Stomach (tissue), 9 donors: ENCODE results near the gene RAC2. TPM values are rescaled to one million over a fixed set of nuclear protein-coding genes. Genes with fewer than 3 reads are reported as not detected.
A peak's percentile ranks its signal among the peaks of the same experiment; 100 is the strongest.

Experiments used
- DNase-seq, 2 donors: peaks; one replicate each; pipeline versions ENCODE4 v3.0.0 to v3.0.0-alpha.2; 2013 to 2019
- H3K27ac ChIP-seq, 5 donors: fragments of 200-600 bp in 4 of 5; sonication (generic) in 4 of 5; one replicate each; pipeline ENCODE4 v1.5.1; 2013 to 2019; ENCODE audit warnings: mild to moderate bottlenecking in 1 of 5, moderate library complexity in 1 of 5
- H3K27me3 ChIP-seq, 3 donors: fragments of 200-600 bp; sonication (generic); one replicate each; pipeline ENCODE4 v1.5.1; 2017 to 2019; ENCODE audit warnings: mixed run types in 1 of 3
- H3K36me3 ChIP-seq, 4 donors: fragments of 200-600 bp; sonication (generic); 1 replicate in 3 of 4; 2 replicates in 1 of 4; pipeline ENCODE4 v1.5.1; 2016 to 2019
- H3K4me1 ChIP-seq, 4 donors: fragments of 200-600 bp; sonication (generic); one replicate each; pipeline ENCODE4 v1.5.1; 2016 to 2019
- H3K4me3 ChIP-seq, 4 donors: fragments of 200-600 bp; sonication (generic) in 3 of 4; one replicate each; pipeline ENCODE4 v1.5.1; 2016 to 2019; ENCODE audit warnings: mild to moderate bottlenecking in 1 of 4
- H3K9me3 ChIP-seq, 4 donors: fragments of 200-600 bp; sonication (generic); one replicate each; pipeline ENCODE4 v1.5.1; 2016 to 2019
- EP300 ChIP-seq: sonication (generic); formaldehyde crosslinking; IDR thresholded peaks from one replicate; pipeline ENCODE4 v1.6.1; 2017; ENCODE audit warnings: antibody characterized with exemption
- POLR2A ChIP-seq, 4 donors: fragments of 450-650 bp; IDR thresholded peaks; one replicate each; pipeline ENCODE4 v1.6.1; 2016; ENCODE audit warnings: antibody characterized with exemption in 4 of 4, control low read depth in 2 of 4, mild to moderate bottlenecking in 1 of 4, moderate library complexity in 1 of 4
- POLR2AphosphoS5 ChIP-seq, 3 donors: sonication (generic); formaldehyde crosslinking; IDR thresholded peaks; one replicate each; pipeline ENCODE4 v1.6.1; 2016; ENCODE audit warnings: antibody characterized with exemption in 3 of 3
- WGBS, 5 donors: extraction: QIAGEN DNeasy Blood & Tissue Kit in 3 of 5; methylation state at CpG; one replicate each; pipeline versions ENCODE4 v1.1.5 to v1.1.7; 2013 to 2018; 5-methylcytosine and 5-hydroxymethylcytosine counted together
- intact Hi-C: fragments of 100-400 bp; cut with DNase I; formaldehyde crosslinking; loops from one replicate; pipeline ENCODE4 v1.15.1; 2023; ENCODE audit warnings: low total_unique reads
- polyA plus RNA-seq, 3 donors: library from polyadenylated mRNA; stranded (reverse); fragments of 200-250 nt; gene quantifications; one replicate each; pipeline ENCODE4 v1.2.3, GENCODE V29; 2013
- total RNA-seq, 5 donors: library from RNA; depleted of rRNA; stranded (reverse); fragments of >200 nt; gene quantifications; one replicate each; pipeline versions ENCODE4 v1.1.0 to v1.2.3, GENCODE V29; 2014 to 2016
- TF ChIP-seq, protein P1 (sequence below), 7 experiments: fragments of 450-650 bp in 4 of 7; fragments of 200-600 bp in 3 of 7; sonication (generic) in 3 of 7; IDR thresholded peaks; one replicate each; pipeline ENCODE4 v1.5.1; 2016 to 2019; ENCODE audit warnings: antibody characterized with exemption in 7 of 7, control low read depth in 2 of 7, mild to moderate bottlenecking in 1 of 7
- donor health status: healthy with polysubstance abuse.
- donor health status: Bipolar disorder and iron deficiency.
- donor health status: healthy.

Gene RAC2
- total and polyA plus RNA-seq, 8 donors = 1.8 to 50.4 (median 16.3) TPM

DNA sequence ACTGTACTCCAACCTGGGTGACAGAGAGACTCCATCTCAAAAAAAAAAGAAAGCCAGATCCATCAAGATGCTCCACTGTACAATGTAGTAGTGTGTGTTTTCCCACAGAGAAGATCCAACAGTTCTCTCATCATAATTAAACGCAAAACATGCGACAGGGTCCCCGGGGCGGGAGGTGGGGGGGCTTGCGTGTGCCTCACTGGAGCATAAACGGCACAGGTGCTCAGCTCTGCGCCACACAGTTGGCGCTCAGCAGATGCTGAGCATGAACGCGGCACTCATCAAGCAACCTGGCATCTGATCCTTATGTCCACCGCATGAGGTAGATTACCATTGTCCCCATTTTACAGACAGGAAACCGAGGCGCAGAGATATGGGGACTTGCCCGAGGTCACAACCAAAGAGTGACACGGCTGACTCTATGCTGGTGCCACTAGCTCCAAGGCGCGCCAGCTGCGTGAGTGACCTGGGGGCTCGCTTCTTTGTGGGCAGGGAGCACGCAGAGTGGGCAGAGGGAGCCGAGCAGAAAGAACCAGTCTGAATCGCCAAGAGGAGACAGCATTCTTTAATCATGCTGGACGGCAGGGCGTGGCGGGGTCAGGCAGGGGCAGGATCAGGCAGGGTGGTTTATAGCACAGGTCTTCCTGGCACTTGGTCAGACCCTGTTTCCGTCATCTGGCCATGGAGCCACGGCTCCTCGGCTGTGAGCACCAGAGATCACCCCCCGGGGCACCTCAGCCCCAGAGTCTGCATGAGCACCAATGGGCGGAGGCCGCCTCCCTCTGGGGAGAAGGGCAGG is 64.2 kb downstream of the RAC2 start:
- intact Hi-C loops = no loop called here
- DNase-seq = no peak
- H3K27ac ChIP-seq = peak overlapping the region in 3 of 5 donors; percentile 15 to 38 (median 29)
- no peak overlapping the region for H3K4me3 ChIP-seq
- TF ChIP-seq POLR2A (IDR thresholded peaks at IDR 0.05) (no peak), EP300 (no peak), POLR2AphosphoS5 (IDR thresholded peaks at IDR 0.05) (no peak)
- TF ChIP-seq, protein P1, sequence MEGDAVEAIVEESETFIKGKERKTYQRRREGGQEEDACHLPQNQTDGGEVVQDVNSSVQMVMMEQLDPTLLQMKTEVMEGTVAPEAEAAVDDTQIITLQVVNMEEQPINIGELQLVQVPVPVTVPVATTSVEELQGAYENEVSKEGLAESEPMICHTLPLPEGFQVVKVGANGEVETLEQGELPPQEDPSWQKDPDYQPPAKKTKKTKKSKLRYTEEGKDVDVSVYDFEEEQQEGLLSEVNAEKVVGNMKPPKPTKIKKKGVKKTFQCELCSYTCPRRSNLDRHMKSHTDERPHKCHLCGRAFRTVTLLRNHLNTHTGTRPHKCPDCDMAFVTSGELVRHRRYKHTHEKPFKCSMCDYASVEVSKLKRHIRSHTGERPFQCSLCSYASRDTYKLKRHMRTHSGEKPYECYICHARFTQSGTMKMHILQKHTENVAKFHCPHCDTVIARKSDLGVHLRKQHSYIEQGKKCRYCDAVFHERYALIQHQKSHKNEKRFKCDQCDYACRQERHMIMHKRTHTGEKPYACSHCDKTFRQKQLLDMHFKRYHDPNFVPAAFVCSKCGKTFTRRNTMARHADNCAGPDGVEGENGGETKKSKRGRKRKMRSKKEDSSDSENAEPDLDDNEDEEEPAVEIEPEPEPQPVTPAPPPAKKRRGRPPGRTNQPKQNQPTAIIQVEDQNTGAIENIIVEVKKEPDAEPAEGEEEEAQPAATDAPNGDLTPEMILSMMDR (IDR thresholded peaks at IDR 0.05) = no peak
- WGBS, 5 donors = 67 to 80% (median 76%) methylated on average over 30 to 31 of the region's 31 CpGs
- no peaks in the 10 kb centered on the region for H3K27me3 ChIP-seq
- H3K4me1 ChIP-seq = peaks cover 34 to 62% (median 49%) of the 10 kb centered on the region in 4 donors
- peaks cover 0 to 15% (median 5%) of the 10 kb centered on the region in 4 donors for H3K36me3 ChIP-seq
- no peaks in the 10 kb centered on the region for H3K9me3 ChIP-seq

DNA sequence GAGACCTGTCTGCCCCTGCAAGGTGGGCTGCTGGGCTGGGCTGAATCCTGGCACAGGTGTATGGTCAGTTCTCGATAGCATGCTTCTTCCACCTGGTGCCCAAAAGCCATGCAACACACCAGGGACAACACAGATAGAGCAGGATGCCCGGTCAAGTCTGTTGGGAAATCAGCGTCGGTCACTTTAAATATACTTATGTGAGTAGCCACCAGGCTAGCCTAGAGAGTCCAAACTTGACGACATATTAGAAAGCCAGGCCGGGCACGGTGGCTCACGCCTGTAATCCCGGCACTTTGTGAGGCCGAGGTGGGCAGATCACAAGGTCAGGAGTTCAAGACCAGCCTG is 65.0 kb downstream of the RAC2 start:
- TF ChIP-seq, protein P1 (IDR thresholded peaks at IDR 0.05) = no peak
- TF ChIP-seq EP300 (no peak), POLR2A (IDR thresholded peaks at IDR 0.05) (no peak), POLR2AphosphoS5 (IDR thresholded peaks at IDR 0.05) (no peak)
- Histone ChIP-seq H3K9me3 (no peaks in the 10 kb centered on the region), H3K27ac (peak overlapping the region in 3 of 5 donors; percentile 35 to 56 (median 51)), H3K4me3 (no peak overlapping the region), H3K4me1 (peaks cover 34 to 62% (median 49%) of the 10 kb centered on the region in 4 donors), H3K27me3 (no peaks in the 10 kb centered on the region), H3K36me3 (peaks cover 0 to 15% (median 5%) of the 10 kb centered on the region in 4 donors)
- intact Hi-C loops = no loop called here
- no peak for DNase-seq
- 82 to 95% (median 89%) methylated on average over 9 to 10 of the region's 10 CpGs for WGBS, 5 donors

DNA sequence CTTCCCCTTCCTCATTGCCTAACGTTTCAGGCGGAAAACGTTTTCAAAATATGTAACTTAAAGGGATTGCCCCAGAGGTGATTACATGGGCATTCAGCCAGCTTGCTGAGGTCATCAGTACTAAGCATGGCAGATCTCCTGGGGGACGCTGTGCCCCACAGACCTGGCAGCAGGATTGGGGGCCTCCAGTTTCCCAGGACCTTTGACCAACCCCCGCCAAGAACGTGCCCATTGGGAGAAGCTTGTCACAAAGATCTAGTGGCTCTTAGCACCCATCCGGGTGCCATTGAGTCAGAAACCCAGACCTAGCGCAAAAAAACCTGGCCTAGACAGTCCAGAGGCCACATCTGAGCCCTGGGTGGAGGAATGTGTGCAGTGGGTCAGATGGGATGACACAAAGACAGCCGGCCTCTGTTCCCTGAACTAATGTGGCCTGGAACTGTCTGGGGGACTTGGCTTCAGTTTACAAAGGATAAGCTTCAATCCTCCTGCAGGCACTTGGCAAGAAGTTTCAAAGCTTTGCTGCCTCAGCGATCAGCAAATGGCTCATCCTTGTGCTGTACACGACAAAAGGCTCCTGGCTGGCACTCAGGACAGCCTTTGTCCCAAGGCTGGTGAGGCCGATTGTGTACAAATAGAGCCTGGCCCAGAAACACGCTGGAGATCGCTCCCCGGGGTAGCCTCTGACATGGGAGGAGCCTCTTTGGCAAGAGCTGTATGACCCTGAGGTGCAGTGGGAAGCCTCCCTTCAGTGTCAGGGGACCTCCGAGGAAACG is 65.5 kb downstream of the RAC2 start:
- Histone ChIP-seq H3K27ac (peak overlapping the region in 4 of 5 donors; percentile 35 to 56 (median 47)), H3K9me3 (no peaks in the 10 kb centered on the region), H3K4me1 (peaks cover 34 to 60% (median 49%) of the 10 kb centered on the region in 4 donors), H3K4me3 (no peak overlapping the region), H3K36me3 (peaks cover 0 to 15% (median 5%) of the 10 kb centered on the region in 4 donors), H3K27me3 (no peaks in the 10 kb centered on the region)
- TF ChIP-seq POLR2A (IDR thresholded peaks at IDR 0.05) (no peak), EP300 (no peak), POLR2AphosphoS5 (IDR thresholded peaks at IDR 0.05) (no peak)
- TF ChIP-seq, protein P1 (IDR thresholded peaks at IDR 0.05) = no peak
- DNase-seq = peak; percentile 68 to 79
- WGBS, 5 donors = 33 to 45% (median 36%) methylated on average over 17 of the region's 17 CpGs
- intact Hi-C loops = no loop called here

DNA sequence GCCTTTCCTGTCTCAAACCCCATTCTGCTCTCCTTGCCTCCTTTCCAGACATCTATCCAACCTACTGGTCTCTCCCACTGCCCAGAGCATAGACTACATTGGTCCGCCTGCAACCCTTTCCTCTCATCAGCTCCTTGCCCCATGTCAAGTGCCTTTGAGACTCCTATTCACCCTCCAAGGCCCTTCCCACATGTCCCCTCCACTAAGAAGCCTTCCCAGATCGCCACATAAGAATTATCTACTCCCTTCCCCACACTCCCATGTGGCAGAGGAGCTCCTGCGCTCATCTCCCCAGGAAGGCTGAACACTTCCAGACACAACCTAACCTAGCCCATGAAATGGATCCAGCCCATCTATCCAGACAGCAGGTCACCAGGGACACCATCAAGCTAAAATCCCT is 66.3 kb downstream of the RAC2 start:
- Histone ChIP-seq H3K27ac (peak overlapping the region in 4 of 5 donors; percentile 35 to 73 (median 50)), H3K36me3 (peaks cover 0 to 11% (median 4%) of the 10 kb centered on the region in 4 donors), H3K9me3 (no peaks in the 10 kb centered on the region), H3K27me3 (no peaks in the 10 kb centered on the region), H3K4me1 (peaks cover 34 to 57% (median 49%) of the 10 kb centered on the region in 4 donors), H3K4me3 (no peak overlapping the region)
- intact Hi-C loops = no loop called here
- TF ChIP-seq POLR2A (IDR thresholded peaks at IDR 0.05) = no peak
- TF ChIP-seq POLR2AphosphoS5 (IDR thresholded peaks at IDR 0.05) = no peak
- TF ChIP-seq, protein P1 (IDR thresholded peaks at IDR 0.05) = no peak
- no peak for DNase-seq
- WGBS, 5 donors = 89 to 97% (median 94%) methylated on average over 3 of the region's 3 CpGs
